Measurements from ENCODE around the gene CARD9.
"Not testable (repeated sequence)": the region's sequence is repeated elsewhere in the genome, so short reads cannot be mapped to it uniquely, and the experiment has no call there.

CARD9 gene

GRCh38 chr9:136407911-136408310, 34.4 kb upstream of the CARD9 start:
- no peak overlapping the region for H4K8ac ChIP-seq (ENCODE audit: low read length)
- no peak overlapping the region for H3K27ac ChIP-seq (ENCODE audit: low read length, poor library complexity, severe bottlenecking)
- H3K4me3 ChIP-seq (ENCODE audit: insufficient read depth in 1 of 2, low read depth in 1 of 2, low read length in 2 of 2): no peak overlapping the region
- no peak overlapping the region for H3K18ac ChIP-seq (ENCODE audit: low read depth in 1 of 2, low read length in 2 of 2)
- 79% methylated on average over 7 of the region's 7 CpGs for WGBS
- no peak overlapping the region for H3K14ac ChIP-seq (ENCODE audit: low read length in 2 of 2)
- H3K9ac ChIP-seq (ENCODE audit: low read length): no peak overlapping the region
- H2BK12ac ChIP-seq (ENCODE audit: low read length in 2 of 2): no peak overlapping the region
- no peak overlapping the region for H2BK15ac ChIP-seq (ENCODE audit: low read depth, poor library complexity, severe bottlenecking)
- H3K36me3 ChIP-seq (ENCODE audit: control insufficient read depth in 1 of 2, insufficient read depth in 2 of 2, low read depth in 1 of 2, low read length in 2 of 2): peaks cover 39 to 53% of the 10 kb centered on the region in 2 experiments
- H2AK5ac ChIP-seq (ENCODE audit: low read length, severe bottlenecking): no peak overlapping the region
- no peak overlapping the region for H2AFZ ChIP-seq (ENCODE audit: low read depth, low read length)
- H3K79me1 ChIP-seq (replicated peaks; ENCODE audit: low read length, poor library complexity, severe bottlenecking): peaks cover 35% of the 10 kb centered on the region
- no peak overlapping the region for H4K91ac ChIP-seq (ENCODE audit: low read length)
- H3K4ac ChIP-seq (ENCODE audit: low read depth in 1 of 2, low read length in 2 of 2): no peak overlapping the region
- peaks cover 19% of the 10 kb centered on the region for H3K4me1 ChIP-seq (ENCODE audit: control insufficient read depth, insufficient read depth, low read depth, low read length)
- no peaks in the 10 kb centered on the region for H3K9me3 ChIP-seq (ENCODE audit: control insufficient read depth, low read length)
- H3K23ac ChIP-seq (ENCODE audit: low read length in 2 of 2): no peak overlapping the region
- no peak overlapping the region for H2BK5ac ChIP-seq (ENCODE audit: low read depth, low read length, poor library complexity, severe bottlenecking)
- no peaks in the 10 kb centered on the region for H3K27me3 ChIP-seq (ENCODE audit: control insufficient read depth in 1 of 2, insufficient read depth in 1 of 2, low read length in 2 of 2)
- no peak overlapping the region for H3K4me2 ChIP-seq (ENCODE audit: low read length, poor library complexity, severe bottlenecking)
- no peak overlapping the region for H2BK120ac ChIP-seq (ENCODE audit: low read depth, low read length)
- DNase-seq: no peak

GRCh38 chr9:136407061-136407460, 33.6 kb upstream of the CARD9 start:
- not testable (repeated sequence) for H2BK15ac ChIP-seq (ENCODE audit: low read depth, poor library complexity, severe bottlenecking); DNase-seq; H3K27me3 ChIP-seq (ENCODE audit: control insufficient read depth in 1 of 2, insufficient read depth in 1 of 2, low read length in 2 of 2); H3K18ac ChIP-seq (ENCODE audit: low read depth in 1 of 2, low read length in 2 of 2); H4K8ac ChIP-seq (ENCODE audit: low read length); H3K4me3 ChIP-seq (ENCODE audit: insufficient read depth in 1 of 2, low read depth in 1 of 2, low read length in 2 of 2); H2BK5ac ChIP-seq (ENCODE audit: low read depth, low read length, poor library complexity, severe bottlenecking); H3K14ac ChIP-seq (ENCODE audit: low read length in 2 of 2); H3K9ac ChIP-seq (ENCODE audit: low read length); H4K91ac ChIP-seq (ENCODE audit: low read length); H3K23ac ChIP-seq (ENCODE audit: low read length in 2 of 2); H3K4me2 ChIP-seq (ENCODE audit: low read length, poor library complexity, severe bottlenecking); H3K9me3 ChIP-seq (ENCODE audit: control insufficient read depth, low read length); H2BK120ac ChIP-seq (ENCODE audit: low read depth, low read length); H3K4ac ChIP-seq (ENCODE audit: low read depth in 1 of 2, low read length in 2 of 2); H2AFZ ChIP-seq (ENCODE audit: low read depth, low read length); H2AK5ac ChIP-seq (ENCODE audit: low read length, severe bottlenecking); H2BK12ac ChIP-seq (ENCODE audit: low read length in 2 of 2); H3K27ac ChIP-seq (ENCODE audit: low read length, poor library complexity, severe bottlenecking)
- 96% methylated on average over 22 of the region's 28 CpGs for WGBS
- Histone ChIP-seq H3K36me3 (ENCODE audit: control insufficient read depth in 1 of 2, insufficient read depth in 2 of 2, low read depth in 1 of 2, low read length in 2 of 2) (peaks cover 44 to 52% of the 10 kb centered on the region in 2 experiments), H3K79me1 (replicated peaks; ENCODE audit: low read length, poor library complexity, severe bottlenecking) (peaks cover 33% of the 10 kb centered on the region), H3K4me1 (ENCODE audit: control insufficient read depth, insufficient read depth, low read depth, low read length) (peaks cover 19% of the 10 kb centered on the region)

- not testable (repeated sequence) for H3K14ac ChIP-seq (ENCODE audit: low read length in 2 of 2); H3K27me3 ChIP-seq (ENCODE audit: control insufficient read depth in 1 of 2, insufficient read depth in 1 of 2, low read length in 2 of 2); H2BK120ac ChIP-seq (ENCODE audit: low read depth, low read length); H2AK5ac ChIP-seq (ENCODE audit: low read length, severe bottlenecking); H3K23ac ChIP-seq (ENCODE audit: low read length in 2 of 2); H2BK5ac ChIP-seq (ENCODE audit: low read depth, low read length, poor library complexity, severe bottlenecking); H3K4me3 ChIP-seq (ENCODE audit: insufficient read depth in 1 of 2, low read depth in 1 of 2, low read length in 2 of 2); H2BK12ac ChIP-seq (ENCODE audit: low read length in 2 of 2); H3K4ac ChIP-seq (ENCODE audit: low read depth in 1 of 2, low read length in 2 of 2); H3K18ac ChIP-seq (ENCODE audit: low read depth in 1 of 2, low read length in 2 of 2); H3K9ac ChIP-seq (ENCODE audit: low read length); H2BK15ac ChIP-seq (ENCODE audit: low read depth, poor library complexity, severe bottlenecking); H2AFZ ChIP-seq (ENCODE audit: low read depth, low read length); H4K8ac ChIP-seq (ENCODE audit: low read length); H3K9me3 ChIP-seq (ENCODE audit: control insufficient read depth, low read length); H3K27ac ChIP-seq (ENCODE audit: low read length, poor library complexity, severe bottlenecking); H4K91ac ChIP-seq (ENCODE audit: low read length); H3K4me2 ChIP-seq (ENCODE audit: low read length, poor library complexity, severe bottlenecking); DNase-seq
- Histone ChIP-seq H3K36me3 (ENCODE audit: control insufficient read depth in 1 of 2, insufficient read depth in 2 of 2, low read depth in 1 of 2, low read length in 2 of 2) (peaks cover 50 to 54% of the 10 kb centered on the region in 2 experiments), H3K79me1 (replicated peaks; ENCODE audit: low read length, poor library complexity, severe bottlenecking) (peaks cover 33% of the 10 kb centered on the region), H3K4me1 (ENCODE audit: control insufficient read depth, insufficient read depth, low read depth, low read length) (peaks cover 12% of the 10 kb centered on the region)
- 96% methylated on average over 10 of the region's 10 CpGs for whole genome bisulfite sequencing
Observed at GRCh38 chr9:136405904-136406303, 32.4 kb upstream of the CARD9 start.

- Histone ChIP-seq H2BK5ac (ENCODE audit: low read depth, low read length, poor library complexity, severe bottlenecking) (no peak overlapping the region), H3K27me3 (ENCODE audit: control insufficient read depth in 1 of 2, insufficient read depth in 1 of 2, low read length in 2 of 2) (no peaks in the 10 kb centered on the region), H3K4me3 (ENCODE audit: insufficient read depth in 1 of 2, low read depth in 1 of 2, low read length in 2 of 2) (no peak overlapping the region), H3K18ac (ENCODE audit: low read depth in 1 of 2, low read length in 2 of 2) (no peak overlapping the region), H3K79me1 (replicated peaks; ENCODE audit: low read length, poor library complexity, severe bottlenecking) (peaks cover 33% of the 10 kb centered on the region), H3K9me3 (ENCODE audit: control insufficient read depth, low read length) (no peaks in the 10 kb centered on the region), H3K4ac (ENCODE audit: low read depth in 1 of 2, low read length in 2 of 2) (no peak overlapping the region), H3K14ac (ENCODE audit: low read length in 2 of 2) (no peak overlapping the region), H3K9ac (ENCODE audit: low read length) (no peak overlapping the region), H3K4me1 (ENCODE audit: control insufficient read depth, insufficient read depth, low read depth, low read length) (peaks cover 14% of the 10 kb centered on the region), H3K23ac (ENCODE audit: low read length in 2 of 2) (no peak overlapping the region), H2BK15ac (ENCODE audit: low read depth, poor library complexity, severe bottlenecking) (no peak overlapping the region), H4K8ac (ENCODE audit: low read length) (no peak overlapping the region), H3K36me3 (ENCODE audit: control insufficient read depth in 1 of 2, insufficient read depth in 2 of 2, low read depth in 1 of 2, low read length in 2 of 2) (peaks cover 50 to 54% of the 10 kb centered on the region in 2 experiments), H4K91ac (ENCODE audit: low read length) (no peak overlapping the region), H2BK12ac (ENCODE audit: low read length in 2 of 2) (no peak overlapping the region), H3K4me2 (ENCODE audit: low read length, poor library complexity, severe bottlenecking) (no peak overlapping the region), H3K27ac (ENCODE audit: low read length, poor library complexity, severe bottlenecking) (no peak overlapping the region), H2BK120ac (ENCODE audit: low read depth, low read length) (no peak overlapping the region), H2AFZ (ENCODE audit: low read depth, low read length) (no peak overlapping the region), H2AK5ac (ENCODE audit: low read length, severe bottlenecking) (no peak overlapping the region)
- 95% methylated on average over 4 of the region's 7 CpGs for WGBS
- no peak for DNase-seq
Observed at GRCh38 chr9:136405481-136405880, 32.0 kb upstream of the CARD9 start.
